Kidney (tissue), 14 donors: Measurements from ENCODE around the gene TBX15. TPM values are rescaled to one million over a fixed set of nuclear protein-coding genes. Genes with fewer than 3 reads are reported as not detected.
A peak's percentile ranks its signal among the peaks of the same experiment; 100 is the strongest.

Source experiments
- DNase-seq, 5 donors: peaks; one replicate each; pipeline ENCODE4 v3.0.0-alpha.2; 2013 to 2020
- FAIRE-seq: peaks from 2 replicates; lab custom pipeline; 2012; peaks lifted over from hg19 to GRCh38; lab: Jason Lieb, UNC
- H3K27ac ChIP-seq, 2 donors: one replicate each; pipeline ENCODE4 v1.7.0; 2013; ENCODE audit warnings: low read depth in 2 of 2, low read length in 2 of 2, inconsistent platforms in 1 of 2
- H3K27me3 ChIP-seq: one replicate; pipeline ENCODE4 v1.7.1; 2013; ENCODE audit warnings: low read length, inconsistent platforms; ENCODE audit not compliant: control insufficient read depth, insufficient read depth
- H3K36me3 ChIP-seq, 3 donors: one replicate each; pipeline versions ENCODE4 v1.7.0 to v1.7.1; 2013; ENCODE audit warnings: low read length in 3 of 3, control low read depth in 1 of 3, inconsistent platforms in 1 of 3; ENCODE audit not compliant: insufficient read depth in 3 of 3, control insufficient read depth in 2 of 3
- H3K4me1 ChIP-seq, 3 donors: one replicate each; pipeline versions ENCODE4 v1.7.0 to v1.7.1; 2013; ENCODE audit warnings: low read length in 3 of 3, inconsistent platforms in 1 of 3, low read depth in 1 of 3; ENCODE audit not compliant: control insufficient read depth in 2 of 3, insufficient read depth in 2 of 3
- H3K4me3 ChIP-seq, 3 donors: one replicate each; pipeline versions ENCODE4 v1.7.0 to v1.8.1; 2013; ENCODE audit warnings: low read length in 3 of 3, control low read depth in 1 of 3, inconsistent platforms in 1 of 3
- H3K9ac ChIP-seq, 3 donors: one replicate each; pipeline versions ENCODE4 v1.7.0 to v1.7.1; 2013; ENCODE audit warnings: low read length in 3 of 3, control low read depth in 1 of 3, inconsistent platforms in 1 of 3
- H3K9me3 ChIP-seq, 3 donors: one replicate each; pipeline versions ENCODE4 v1.7.0 to v1.7.1; 2013; ENCODE audit warnings: low read length in 3 of 3, control low read depth in 1 of 3, inconsistent platforms in 1 of 3; ENCODE audit not compliant: control insufficient read depth in 2 of 3, insufficient read depth in 1 of 3
- CTCF ChIP-seq: IDR thresholded peaks from 3 replicates; pipeline ENCODE4 v1.5.1; 2012; ENCODE audit warnings: mild to moderate bottlenecking, moderate library complexity, borderline replicate concordance; ENCODE audit not compliant: insufficient read depth; ENCODE audit errors: extremely low read depth
- intact Hi-C: fragments of 100-400 bp; cut with DNase I; formaldehyde crosslinking; loops from one replicate; pipeline ENCODE4 v1.11.1; 2022
- polyA plus RNA-seq: library from polyadenylated mRNA; stranded (reverse); fragments of 350-450 nt; fragmentation: Illumina TruSeq; extraction: RNeasy Lipid Tissue Mini Kit (QIAGEN cat#74804); gene quantifications from one replicate; pipeline ENCODE4 v1.2.3, GENCODE V29; 2014; ENCODE audit warnings: low read depth, low replicate concordance; ENCODE audit not compliant: insufficient read depth
- total RNA-seq: library from RNA; stranded (reverse); fragmentation: NEBNext Ultra II Directional; extraction: Animal tissue kit (Norgen Biotek cat#: 25700); gene quantifications from one replicate; pipeline ENCODE4 v1.2.1, GENCODE V29; 2021
- donor health status: control.
- donor health status: control.
- donor health status: control.
- donor health status: control.
- donor health status: control.
- donor health status: DM: yes; HTN: yes; CAD: no.
- donor health status: Normal renal cell carcinoma (clear cell type).

The TBX15 gene
- total and polyA plus RNA-seq, 2 donors from 2014 or later = 0.82 TPM; not detected in 1

- intact Hi-C loops = no loop called here
- no peak for DNase-seq
- Histone ChIP-seq H3K36me3 (no peaks in the 10 kb centered on the region), H3K4me1 (no peaks in the 10 kb centered on the region), H3K4me3 (no peak overlapping the region), H3K27ac (no peak overlapping the region), H3K9ac (no peak overlapping the region), H3K9me3 (no peaks in the 10 kb centered on the region), H3K27me3 (no peaks in the 10 kb centered on the region)
- TF ChIP-seq CTCF = no peak
- no peak for FAIRE-seq
These were observed 128.1 kb downstream of the TBX15 start for GRCh38 chr1:118859999-118860398.

- H3K27ac ChIP-seq = no peak overlapping the region
- H3K9ac ChIP-seq = no peak overlapping the region
- FAIRE-seq (no peak), DNase-seq (no peak)
- H3K9me3 ChIP-seq = no peaks in the 10 kb centered on the region
- TF ChIP-seq CTCF = no peak
- H3K27me3 ChIP-seq = no peaks in the 10 kb centered on the region
- intact Hi-C loops = no loop called here
- H3K36me3 ChIP-seq = no peaks in the 10 kb centered on the region
- no peak overlapping the region for H3K4me3 ChIP-seq
- no peaks in the 10 kb centered on the region for H3K4me1 ChIP-seq
These were observed 141.7 kb downstream of the TBX15 start for GRCh38 chr1:118846443-118846842.

- Histone ChIP-seq H3K36me3 (no peaks in the 10 kb centered on the region), H3K27ac (no peak overlapping the region), H3K9ac (no peak overlapping the region), H3K4me3 (no peak overlapping the region), H3K4me1 (no peaks in the 10 kb centered on the region), H3K27me3 (no peaks in the 10 kb centered on the region), H3K9me3 (no peaks in the 10 kb centered on the region)
- FAIRE-seq (no peak), DNase-seq (peak in 4 of 5 donors; percentile 57 to 87 (median 80))
- intact Hi-C loops = no loop called here
- no peak for TF ChIP-seq CTCF
These were observed 145.5 kb downstream of the TBX15 start for GRCh38 chr1:118842452-118843201.
